HepG2 (cell line): Measurements from ENCODE around the gene DAB2IP. TPM values are rescaled to one million over a fixed set of nuclear protein-coding genes. Genes with fewer than 3 reads are reported as not detected.

ENCODE experiments used
- ATAC-seq: fragments of 200-7000 bp; cut with Tn5 transposase; 3 replicates; pipeline ENCODE4 v1.9.1; 2020; ENCODE audit warnings: mild to moderate bottlenecking, moderate library complexity
- BruUV-seq: library from RNA; stranded (reverse); fragments of 400-500 nt; replicated peaks from 2 replicates; lab custom pipeline; 2021; lab: Mats Ljungman, UMichigan
- CTCF ChIA-PET: fragments of 300-600 bp; formaldehyde crosslinking; extraction: SDS; loops from one replicate; lab custom pipeline; 2021; ENCODE audit warnings: low total read pairs, inconsistent platforms, low intra/inter-chr PET ratio; lab: Yijun Ruan, JAX
- POLR2A ChIA-PET: fragments of 350-600 bp; sonication (Branson Sonifier 250); formaldehyde crosslinking; loops from one replicate; lab custom pipeline; 2020; ENCODE audit warnings: antibody characterized with exemption, inconsistent platforms; lab: Yijun Ruan, JAX
- DNase-seq: peaks from one replicate; pipeline ENCODE4 v3.0.0-alpha.2; 2015; ENCODE audit warnings: low spot score
- FAIRE-seq: peaks from 3 replicates; lab custom pipeline; 2011; peaks lifted over from hg19 to GRCh38; lab: Jason Lieb, UNC
- H2AFZ ChIP-seq: one replicate; pipeline ENCODE4 v1.6.1; 2011; ENCODE audit warnings: low read length, inconsistent platforms
- H3K27ac ChIP-seq: fragments of 300-600 bp; 3 replicates; pipeline ENCODE4 v1.8.0; 2011; ENCODE audit warnings: mixed run types, mild to moderate bottlenecking, mixed read lengths, low read length, inconsistent platforms; ENCODE audit not compliant: insufficient read depth; ENCODE audit errors: extremely low read length
- H3K27me3 ChIP-seq, 2 experiments: fragments of 200-600 bp in 1 of 2; 2 replicates in 1 of 2; 3 replicates in 1 of 2; pipeline versions ENCODE4 v1.6.0 to v1.8.0; 2011; ENCODE audit warnings: low read length in 2 of 2, mild to moderate bottlenecking in 2 of 2, moderate library complexity in 2 of 2, inconsistent platforms in 1 of 2; ENCODE audit not compliant: insufficient read depth in 2 of 2, control insufficient read depth in 1 of 2
- H3K36me3 ChIP-seq, 2 experiments: fragments of 200-600 bp in 1 of 2; replicated peaks in 1 of 2; 2 replicates in 1 of 2; 3 replicates in 1 of 2; pipeline versions ENCODE4 v1.5.1 to v1.8.0; 2011; ENCODE audit warnings: low read length in 2 of 2, inconsistent platforms in 1 of 2; ENCODE audit not compliant: insufficient read depth in 2 of 2, control insufficient read depth in 1 of 2
- H3K4me1 ChIP-seq: 2 replicates; pipeline ENCODE4 v1.5.1; 2012; ENCODE audit warnings: low read length, inconsistent platforms; ENCODE audit not compliant: insufficient read depth
- H3K4me2 ChIP-seq: 2 replicates; pipeline ENCODE4 v1.6.0; 2011; ENCODE audit warnings: low read depth, low read length, inconsistent platforms
- H3K4me3 ChIP-seq, 3 experiments: fragments of 200-600 bp in 1 of 3; sonication (generic), shearing (Covaris generic) in 1 of 3; replicated peaks in 1 of 3; 2 replicates each; pipeline ENCODE4 v1.5.1; 2011 to 2016; ENCODE audit warnings: low read length in 3 of 3, inconsistent platforms in 2 of 3, low read depth in 2 of 3, mild to moderate bottlenecking in 2 of 3, control low read depth in 1 of 3, mixed read lengths in 1 of 3; ENCODE audit not compliant: insufficient read depth in 1 of 3
- H3K79me2 ChIP-seq: one replicate; pipeline ENCODE4 v1.6.1; 2011; ENCODE audit warnings: low read length, inconsistent platforms; ENCODE audit not compliant: insufficient read depth
- H3K9ac ChIP-seq: 2 replicates; pipeline ENCODE4 v1.6.0; 2011; ENCODE audit warnings: mild to moderate bottlenecking, low read depth, low read length, inconsistent platforms; ENCODE audit not compliant: insufficient read depth
- H3K9me3 ChIP-seq: 2 replicates; pipeline ENCODE4 v1.5.1; 2012; ENCODE audit warnings: mild to moderate bottlenecking, low read length
- H4K20me1 ChIP-seq: 2 replicates; pipeline ENCODE4 v1.6.0; 2011; ENCODE audit warnings: inconsistent platforms, mild to moderate bottlenecking, low read length, moderate library complexity; ENCODE audit not compliant: insufficient read depth
- ATM ChIP-seq: fragments of 450-650 bp; IDR thresholded peaks from 2 replicates; pipeline ENCODE4 v1.7.1; 2017; ENCODE audit warnings: mild to moderate bottlenecking, borderline replicate concordance
- BRCA1 ChIP-seq: sonication (generic); formaldehyde crosslinking; IDR thresholded peaks from 2 replicates; pipeline ENCODE4 v1.4.0; 2020; ENCODE audit warnings: missing genetic modification reagents
- CCAR2 ChIP-seq: fragments of 200-400 bp; formaldehyde crosslinking; optimal IDR thresholded peaks from 2 replicates; pipeline ENCODE3; 2018; ENCODE audit warnings: low read depth, mild to moderate bottlenecking, low read length, moderate library complexity
- JUNB ChIP-seq: sonication (generic); formaldehyde crosslinking; IDR thresholded peaks from 2 replicates; pipeline ENCODE4 v1.8.0; 2022; ENCODE audit warnings: missing genetic modification reagents, mild to moderate bottlenecking, borderline replicate concordance
- NR2F2 ChIP-seq: IDR thresholded peaks from 2 replicates; pipeline ENCODE4 v1.6.1; 2012; ENCODE audit warnings: low read depth, inconsistent platforms, borderline replicate concordance
- ZKSCAN5 ChIP-seq: sonication (generic); formaldehyde crosslinking; IDR thresholded peaks from 2 replicates; pipeline ENCODE4 v1.5.1; 2020; ENCODE audit warnings: mild to moderate bottlenecking, missing genetic modification reagents
- ZNF143 ChIP-seq: sonication (generic); formaldehyde crosslinking; IDR thresholded peaks from 2 replicates; pipeline ENCODE4 v1.4.0; 2020; ENCODE audit warnings: missing genetic modification reagents
- ZNF230 ChIP-seq: sonication (generic); formaldehyde crosslinking; IDR thresholded peaks from 2 replicates; pipeline ENCODE4 v1.4.0; 2020; ENCODE audit warnings: mild to moderate bottlenecking, missing genetic modification reagents
- ZNF232 ChIP-seq: sonication (generic); formaldehyde crosslinking; IDR thresholded peaks from 2 replicates; pipeline ENCODE4 v1.4.0; 2020; ENCODE audit warnings: missing genetic modification reagents, borderline replicate concordance
- ZNF775 ChIP-seq: sonication (generic); formaldehyde crosslinking; IDR thresholded peaks from 2 replicates; pipeline ENCODE4 v1.4.0; 2020; ENCODE audit warnings: missing genetic modification reagents, mild to moderate bottlenecking, moderate library complexity, borderline replicate concordance
- ZSCAN29 ChIP-seq: sonication (generic); formaldehyde crosslinking; conservative IDR thresholded peaks from 2 replicates; pipeline ENCODE4 v1.4.0; 2020; ENCODE audit warnings: mild to moderate bottlenecking, missing genetic modification reagents
- WGBS: methylation state at CpG from one replicate; pipeline ENCODE4 v1.1.6; 2017; ENCODE audit warnings: low lambda C conversion rate; 5-methylcytosine and 5-hydroxymethylcytosine counted together
- in situ Hi-C: cut with HindIII; loops from 2 replicates; pipeline ENCODE4 v1.10.0; 2017; ENCODE audit warnings: low pct_unique_long_range_greater_than_20kb; ENCODE audit not compliant: extremely low pct_ligation_motif_present
- intact Hi-C: fragments of 100-400 bp; cut with micrococcal nuclease; formaldehyde crosslinking; loops from one replicate; pipeline ENCODE4 v1.10.0; 2022; ENCODE audit not compliant: unreplicated experiment
- polyA plus RNA-seq, 8 experiments: library from polyadenylated mRNA; depleted of rRNA in 3 of 8; stranded (reverse) in 7 of 8; unstranded in 1 of 8; fragments of >200 nt; fragmentation: Illumina TruSeq in 4 of 8; extraction: Trizol in 4 of 8; gene quantifications; 2 replicates each; pipeline versions ENCODE4 v1.2.1 to v1.2.3, GENCODE V29; 2011 to 2016; ENCODE audit warnings: low read depth in 4 of 8, missing spikeins in 1 of 8, mixed read lengths in 1 of 8; ENCODE audit not compliant: insufficient read depth in 1 of 8
- total RNA-seq, 5 experiments: library from RNA; depleted of rRNA; stranded (reverse); fragments of >200 nt; fragmentation: Illumina TruSeq; extraction: Trizol; gene quantifications; 2 replicates each; pipeline ENCODE4 v1.2.3, GENCODE V29; 2016; ENCODE audit warnings: low read depth in 1 of 5
- TF ChIP-seq, protein P1 (sequence below): IDR thresholded peaks from 2 replicates; pipeline ENCODE4 v1.6.1; 2016; ENCODE audit warnings: mild to moderate bottlenecking
- TF ChIP-seq, protein P2 (sequence below): sonication (generic); formaldehyde crosslinking; IDR thresholded peaks from 2 replicates; pipeline ENCODE4 v1.4.0; 2020; ENCODE audit warnings: mild to moderate bottlenecking, missing genetic modification reagents
- TF ChIP-seq, protein P3 (sequence below): sonication (generic); formaldehyde crosslinking; IDR thresholded peaks from 2 replicates; pipeline ENCODE4 v1.4.0; 2020; ENCODE audit warnings: low read depth, mild to moderate bottlenecking, missing genetic modification reagents
- TF ChIP-seq, protein P4 (sequence below): sonication (generic); formaldehyde crosslinking; IDR thresholded peaks from 2 replicates; pipeline ENCODE4 v1.4.0; 2020; ENCODE audit warnings: mild to moderate bottlenecking, missing genetic modification reagents

DAB2IP gene
- total and polyA plus RNA-seq, 2 of the 13 experiments (the other 11 are each of a cell fraction or from before 2014, with no cell fraction given): 25.3 to 37.9 TPM

DNA sequence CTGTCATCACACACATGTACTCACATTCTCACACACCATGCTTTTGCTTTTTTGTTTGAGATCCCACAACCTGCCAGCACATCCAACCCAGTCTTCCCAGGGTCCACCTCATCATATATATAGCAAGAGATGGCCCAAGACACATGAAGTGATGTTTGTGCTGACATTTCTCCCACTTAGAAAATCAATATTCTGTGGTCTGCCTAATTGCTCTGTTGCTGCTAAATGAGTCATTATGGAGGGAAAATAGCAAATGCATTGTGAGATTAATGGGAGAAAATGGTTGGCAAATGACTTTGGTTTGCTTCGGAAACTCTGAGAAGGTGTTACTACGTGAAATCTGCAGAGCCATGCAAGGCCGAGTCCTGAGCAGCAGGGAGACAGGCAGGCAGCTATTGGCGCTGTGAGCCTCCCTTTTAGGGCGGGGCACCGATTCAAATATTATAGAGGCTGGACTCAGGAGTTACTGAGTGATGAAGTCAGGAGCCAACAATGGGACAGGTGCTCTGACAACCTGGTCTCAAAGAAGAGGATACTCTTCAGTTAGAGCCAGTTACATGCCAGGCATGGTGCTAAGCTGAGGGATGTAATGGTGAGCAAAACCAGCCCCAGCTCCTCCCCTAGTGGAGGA lies 62.8 kb downstream of the DAB2IP start:
- Histone ChIP-seq H3K4me3 (no peak overlapping the region), H3K9me3 (no peaks in the 10 kb centered on the region), H3K79me2 (no peaks in the 10 kb centered on the region), H4K20me1 (no peaks in the 10 kb centered on the region), H3K36me3 (no peaks in the 10 kb centered on the region), H3K4me1 (no peaks in the 10 kb centered on the region), H3K27ac (no peak overlapping the region), H3K27me3 (no peaks in the 10 kb centered on the region), H2AFZ (no peak overlapping the region), H3K4me2 (no peak overlapping the region)
- FAIRE-seq (no peak), ATAC-seq (no peak), DNase-seq (no peak)
- CTCF ChIA-PET: no interaction called here
- WGBS: 94% methylated on average over 6 of the region's 6 CpGs
- intact Hi-C loops (no loop called here), in situ Hi-C loops (no loop called here)
- POLR2A ChIA-PET: no interaction called here
- BruUV-seq: no TSS peak
- TF ChIP-seq ZKSCAN5 (CRISPR knock-in tag): no peak
- TF ChIP-seq, protein P1, sequence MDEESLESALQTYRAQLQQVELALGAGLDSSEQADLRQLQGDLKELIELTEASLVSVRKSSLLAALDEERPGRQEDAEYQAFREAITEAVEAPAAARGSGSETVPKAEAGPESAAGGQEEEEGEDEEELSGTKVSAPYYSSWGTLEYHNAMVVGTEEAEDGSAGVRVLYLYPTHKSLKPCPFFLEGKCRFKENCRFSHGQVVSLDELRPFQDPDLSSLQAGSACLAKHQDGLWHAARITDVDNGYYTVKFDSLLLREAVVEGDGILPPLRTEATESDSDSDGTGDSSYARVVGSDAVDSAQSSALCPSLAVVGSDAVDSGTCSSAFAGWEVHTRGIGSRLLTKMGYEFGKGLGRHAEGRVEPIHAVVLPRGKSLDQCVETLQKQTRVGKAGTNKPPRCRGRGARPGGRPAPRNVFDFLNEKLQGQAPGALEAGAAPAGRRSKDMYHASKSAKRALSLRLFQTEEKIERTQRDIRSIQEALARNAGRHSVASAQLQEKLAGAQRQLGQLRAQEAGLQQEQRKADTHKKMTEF (CRISPR knock-in tag): no peak
- TF ChIP-seq ZNF230 (CRISPR knock-in tag): no peak
- TF ChIP-seq, all 625 proteins: peak for 0
- H3K9ac ChIP-seq: no peak overlapping the region

DNA sequence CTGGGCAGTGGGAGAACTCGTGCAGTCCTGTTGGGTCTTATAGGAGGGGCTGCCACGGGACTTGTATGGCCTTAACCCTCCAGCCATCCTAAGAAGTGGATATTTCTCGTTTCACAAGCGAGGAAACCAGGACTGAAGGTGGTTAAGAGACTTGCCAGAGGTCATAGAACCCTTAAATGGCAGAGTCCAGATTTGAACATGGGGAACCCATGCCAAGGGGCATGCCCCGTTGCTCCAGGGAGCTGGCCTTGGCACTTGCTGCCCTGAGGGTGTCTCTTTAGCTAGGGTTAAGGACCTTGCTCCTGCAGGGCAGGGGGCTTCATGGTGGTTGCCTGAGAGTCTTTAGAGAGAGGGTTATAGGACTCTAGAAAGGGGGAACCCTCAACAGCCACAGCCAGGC lies 63.4 kb downstream of the DAB2IP start:
- FAIRE-seq: no peak
- Histone ChIP-seq H3K36me3 (no peaks in the 10 kb centered on the region), H2AFZ (no peak overlapping the region), H3K4me2 (no peak overlapping the region), H3K27me3 (no peaks in the 10 kb centered on the region), H3K27ac (no peak overlapping the region), H3K9ac (no peak overlapping the region), H3K9me3 (no peaks in the 10 kb centered on the region), H3K4me1 (no peaks in the 10 kb centered on the region), H3K79me2 (no peaks in the 10 kb centered on the region), H4K20me1 (no peaks in the 10 kb centered on the region), H3K4me3 (no peak overlapping the region)
- DNase-seq: no peak
- intact Hi-C loops: no loop called here
- CTCF ChIA-PET: no interaction called here
- in situ Hi-C loops: no loop called here
- POLR2A ChIA-PET: no interaction called here
- no peak for ATAC-seq
- BruUV-seq: no TSS peak
- 52% methylated on average over 4 of the region's 5 CpGs for WGBS
- no peak for TF ChIP-seq ZSCAN29
- TF ChIP-seq NR2F2: no peak
- no peak for TF ChIP-seq BRCA1 (CRISPR knock-in tag)
- TF ChIP-seq JUNB: no peak
- TF ChIP-seq ATM: no peak
- TF ChIP-seq, protein P2, sequence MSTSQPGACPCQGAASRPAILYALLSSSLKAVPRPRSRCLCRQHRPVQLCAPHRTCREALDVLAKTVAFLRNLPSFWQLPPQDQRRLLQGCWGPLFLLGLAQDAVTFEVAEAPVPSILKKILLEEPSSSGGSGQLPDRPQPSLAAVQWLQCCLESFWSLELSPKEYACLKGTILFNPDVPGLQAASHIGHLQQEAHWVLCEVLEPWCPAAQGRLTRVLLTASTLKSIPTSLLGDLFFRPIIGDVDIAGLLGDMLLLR (CRISPR knock-in tag): no peak
- TF ChIP-seq ZNF143 (CRISPR knock-in tag): no peak
- TF ChIP-seq, protein P3, sequence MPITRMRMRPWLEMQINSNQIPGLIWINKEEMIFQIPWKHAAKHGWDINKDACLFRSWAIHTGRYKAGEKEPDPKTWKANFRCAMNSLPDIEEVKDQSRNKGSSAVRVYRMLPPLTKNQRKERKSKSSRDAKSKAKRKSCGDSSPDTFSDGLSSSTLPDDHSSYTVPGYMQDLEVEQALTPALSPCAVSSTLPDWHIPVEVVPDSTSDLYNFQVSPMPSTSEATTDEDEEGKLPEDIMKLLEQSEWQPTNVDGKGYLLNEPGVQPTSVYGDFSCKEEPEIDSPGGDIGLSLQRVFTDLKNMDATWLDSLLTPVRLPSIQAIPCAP (CRISPR knock-in tag): no peak
- TF ChIP-seq, protein P4, sequence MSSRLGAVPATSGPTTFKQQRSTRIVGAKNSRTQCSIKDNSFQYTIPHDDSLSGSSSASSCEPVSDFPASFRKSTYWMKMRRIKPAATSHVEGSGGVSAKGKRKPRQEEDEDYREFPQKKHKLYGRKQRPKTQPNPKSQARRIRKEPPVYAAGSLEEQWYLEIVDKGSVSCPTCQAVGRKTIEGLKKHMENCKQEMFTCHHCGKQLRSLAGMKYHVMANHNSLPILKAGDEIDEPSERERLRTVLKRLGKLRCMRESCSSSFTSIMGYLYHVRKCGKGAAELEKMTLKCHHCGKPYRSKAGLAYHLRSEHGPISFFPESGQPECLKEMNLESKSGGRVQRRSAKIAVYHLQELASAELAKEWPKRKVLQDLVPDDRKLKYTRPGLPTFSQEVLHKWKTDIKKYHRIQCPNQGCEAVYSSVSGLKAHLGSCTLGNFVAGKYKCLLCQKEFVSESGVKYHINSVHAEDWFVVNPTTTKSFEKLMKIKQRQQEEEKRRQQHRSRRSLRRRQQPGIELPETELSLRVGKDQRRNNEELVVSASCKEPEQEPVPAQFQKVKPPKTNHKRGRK (CRISPR knock-in tag): no peak
- no peak for TF ChIP-seq ZNF232
- no peak for TF ChIP-seq ZNF775 (CRISPR knock-in tag)
- TF ChIP-seq CCAR2: no peak
